Measurements from ENCODE around the gene PRSS8. TPM values are rescaled to one million over a fixed set of nuclear protein-coding genes. Genes with fewer than 3 reads are reported as not detected.

Gene PRSS8
- total and polyA plus RNA-seq, 3 donors from 2014 or later, result 0.74 to 1.5 (median 0.79) TPM

DNA sequence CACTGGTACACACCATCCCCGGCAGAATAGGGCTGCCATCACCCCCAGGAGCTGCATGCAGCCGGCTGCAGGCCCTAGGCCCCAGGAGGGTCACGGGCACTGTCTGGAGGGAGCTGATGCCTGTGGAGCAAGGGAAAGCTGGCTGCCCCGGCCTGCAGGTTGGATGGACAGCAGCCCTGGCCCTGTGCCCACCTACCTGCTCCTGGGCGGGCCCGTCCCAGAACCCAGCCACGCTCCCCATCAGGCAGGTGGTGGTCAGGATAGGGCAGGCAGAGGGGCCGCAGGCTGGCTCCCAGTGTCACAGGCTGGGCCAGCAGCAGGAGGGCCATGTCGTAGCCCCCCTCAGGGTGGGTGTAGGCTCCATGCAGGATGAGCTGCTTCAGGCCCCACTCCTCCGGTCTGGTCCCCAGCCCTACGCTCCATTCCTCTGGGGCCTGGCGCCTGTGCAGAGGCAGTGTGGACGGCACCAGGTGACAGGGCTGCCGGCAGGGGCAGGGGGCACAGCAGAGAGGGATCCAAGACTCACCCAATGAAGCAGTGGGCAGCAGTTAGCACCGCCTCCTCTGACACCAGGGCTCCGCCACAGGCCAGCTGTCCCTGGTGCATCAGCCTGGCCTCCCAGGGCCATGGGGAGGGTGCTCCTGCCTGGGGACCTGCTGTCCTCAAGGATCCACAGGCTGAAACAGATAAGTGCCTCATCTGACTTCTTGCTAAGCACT lies 50.8 kb downstream of the PRSS8 start:
- peak; percentile 29 for DNase-seq
- H3K27me3 ChIP-seq, result no peaks in the 10 kb centered on the region
- no peak overlapping the region for H3K4me3 ChIP-seq
- H3K27ac ChIP-seq, result no peak overlapping the region
- H3K4me1 ChIP-seq, result peaks cover 28% of the 10 kb centered on the region
- intact Hi-C loops (cut with DNase I; ENCODE audit: low total_unique reads), result loop anchor here (10.0 kb wide), 1 partner anchor 60 kb away; no protein-coding TSS in a partner anchor
- H3K9me3 ChIP-seq, result no peaks in the 10 kb centered on the region
- TF ChIP-seq POLR2A (IDR thresholded peaks at IDR 0.05) (no peak), CTCF (IDR thresholded peaks at IDR 0.05) (no peak)
- H3K36me3 ChIP-seq (ENCODE audit: low read depth, missing control alignments), result no peaks in the 10 kb centered on the region
- WGBS, 2 donors, result 92% methylated on average over 14 of the region's 16 CpGs; no CpG with 5 or more reads in 1 of the 2 donors

- 80 to 82% methylated on average over 2 to 13 of the region's 13 CpGs for WGBS, 2 donors
These were observed 51.5 kb downstream of the PRSS8 start for GRCh38 chr16:31083981-31084380.

DNA sequence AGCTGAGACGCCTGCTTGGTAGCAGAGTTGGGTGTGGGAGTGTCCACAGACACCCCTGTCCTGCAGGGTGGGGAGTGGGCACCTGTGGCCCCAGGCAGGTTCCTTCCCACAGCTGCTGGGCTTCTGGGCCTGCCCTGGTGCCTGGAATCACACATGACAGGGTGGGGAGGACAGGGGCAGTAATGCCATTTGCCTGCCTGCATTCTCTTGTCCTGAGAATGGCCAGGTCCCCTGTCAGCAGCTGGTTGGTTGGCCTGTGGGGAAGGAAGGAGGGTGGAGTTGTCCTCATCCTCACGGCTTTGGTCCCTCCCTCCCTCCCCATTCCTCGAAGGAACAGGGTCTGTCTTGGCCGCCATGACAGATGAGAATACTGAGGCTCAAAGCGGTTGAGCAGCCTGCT lies 52.0 kb downstream of the PRSS8 start:
- WGBS, 2 donors, result 59 to 69% methylated on average over 5 of the region's 5 CpGs
- Histone ChIP-seq H3K4me3 (no peak overlapping the region), H3K27ac (peak overlapping the region in 1 of 2 donors; percentile 26), H3K4me1 (peaks cover 28% of the 10 kb centered on the region), H3K9me3 (no peaks in the 10 kb centered on the region), H3K36me3 (ENCODE audit: low read depth, missing control alignments) (no peaks in the 10 kb centered on the region), H3K27me3 (no peaks in the 10 kb centered on the region)
- no peak for DNase-seq
- intact Hi-C loops (cut with DNase I; ENCODE audit: low total_unique reads), result loop anchor here (10.0 kb wide), 1 partner anchor 61 kb away; no protein-coding TSS in a partner anchor
- TF ChIP-seq CTCF (IDR thresholded peaks at IDR 0.05) (no peak), POLR2A (IDR thresholded peaks at IDR 0.05) (no peak)

More at GRCh38 chr16:31083981-31084380, 51.5 kb downstream of the PRSS8 start:
- Histone ChIP-seq H3K4me3 (no peak overlapping the region), H3K27ac (peak overlapping the region in 1 of 2 donors; percentile 26), H3K4me1 (peaks cover 28% of the 10 kb centered on the region), H3K27me3 (no peaks in the 10 kb centered on the region), H3K9me3 (no peaks in the 10 kb centered on the region), H3K36me3 (ENCODE audit: low read depth, missing control alignments) (no peaks in the 10 kb centered on the region)
- intact Hi-C loops (cut with DNase I; ENCODE audit: low total_unique reads), result loop anchor here (10.0 kb wide), 1 partner anchor 61 kb away; no protein-coding TSS in a partner anchor
- no peak for TF ChIP-seq POLR2A (IDR thresholded peaks at IDR 0.05)
- no peak for TF ChIP-seq CTCF (IDR thresholded peaks at IDR 0.05)
- DNase-seq, result no peak

DNA sequence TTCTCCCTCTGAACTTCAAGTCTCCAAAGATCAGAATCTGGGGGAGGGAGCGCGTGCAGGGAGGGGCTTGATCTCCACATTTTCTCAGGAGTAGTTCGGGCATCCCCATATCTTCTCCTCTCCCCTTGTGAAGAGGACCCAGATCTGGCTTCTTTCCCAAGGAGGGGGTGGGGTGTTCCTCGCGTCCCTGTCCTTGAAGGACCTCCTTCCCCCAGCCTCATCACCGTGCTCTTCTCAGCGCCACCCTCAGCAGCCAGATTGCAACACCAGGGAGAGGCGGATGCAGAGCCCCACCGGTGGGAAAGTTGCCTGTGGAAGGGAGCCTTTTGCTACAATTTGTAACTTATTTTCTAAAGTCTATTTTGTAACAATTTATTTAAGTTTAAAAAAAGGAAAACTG lies 52.4 kb downstream of the PRSS8 start:
- peak overlapping the region; percentile 31 to 39 for H3K27ac ChIP-seq
- no peaks in the 10 kb centered on the region for H3K36me3 ChIP-seq (ENCODE audit: low read depth, missing control alignments)

More for the DNA sequence above, 52.4 kb downstream of the PRSS8 start:
- Histone ChIP-seq H3K4me3 (no peak overlapping the region), H3K4me1 (peaks cover 28% of the 10 kb centered on the region), H3K9me3 (no peaks in the 10 kb centered on the region), H3K27me3 (no peaks in the 10 kb centered on the region)
- TF ChIP-seq POLR2A (IDR thresholded peaks at IDR 0.05) (no peak), CTCF (IDR thresholded peaks at IDR 0.05) (no peak)
- 34 to 36% methylated on average over 9 of the region's 9 CpGs for WGBS, 2 donors
- intact Hi-C loops (cut with DNase I; ENCODE audit: low total_unique reads), result loop anchor here (10.0 kb wide), 1 partner anchor 62 kb away; no protein-coding TSS in a partner anchor
- DNase-seq, result peak; percentile 80
